GM18873 (cell line): Measurements from ENCODE around the gene ASB15.

ENCODE experiments used
- ATAC-seq: cut with Tn5 transposase; IDR thresholded peaks from one replicate; pipeline ENCODE4 v1.9.1; 2021; ENCODE audit warnings: mild to moderate bottlenecking, moderate library complexity, moderate number of reproducible peaks; ENCODE audit not compliant: unreplicated experiment, low FRiP score

Gene ASB15

GRCh38 chr7:123594813-123595241, 6.8 kb upstream of the ASB15 start:
- ATAC-seq, result no peak

- no peak for ATAC-seq
Observed at GRCh38 chr7:123598657-123599056, 3.0 kb upstream of the ASB15 start.

- no peak for ATAC-seq
Observed at GRCh38 chr7:123599766-123600165, 1.9 kb upstream of the ASB15 start.

GRCh38 chr7:123600876-123601275, 745 bp upstream of the ASB15 start:
- no peak for ATAC-seq

GRCh38 chr7:123602648-123603047, 1.0 kb downstream of the ASB15 start:
- ATAC-seq, result no peak

- no peak for ATAC-seq
Observed at GRCh38 chr7:123604739-123605138, 3.1 kb downstream of the ASB15 start.

- no peak for ATAC-seq
Observed at GRCh38 chr7:123607423-123607975, 5.9 kb downstream of the ASB15 start.

GRCh38 chr7:123608991-123609882, 7.6 kb downstream of the ASB15 start:
- no peak for ATAC-seq

GRCh38 chr7:123609883-123610239, 8.2 kb downstream of the ASB15 start:
- no peak for ATAC-seq

- no peak for ATAC-seq
Observed at GRCh38 chr7:123612024-123612423, 10.4 kb downstream of the ASB15 start.

- ATAC-seq, result no peak
Observed at GRCh38 chr7:123615344-123615743, 13.7 kb downstream of the ASB15 start.

- ATAC-seq, result no peak
Observed at GRCh38 chr7:123616223-123616622, 14.6 kb downstream of the ASB15 start.

- no peak for ATAC-seq
Observed at GRCh38 chr7:123621707-123622106, 20.1 kb downstream of the ASB15 start.

- no peak for ATAC-seq
Observed at GRCh38 chr7:123622660-123623386, 21.2 kb downstream of the ASB15 start.

GRCh38 chr7:123624527-123625183, 23.0 kb downstream of the ASB15 start:
- ATAC-seq, result peak; percentile 98

GRCh38 chr7:123625254-123625653, 23.6 kb downstream of the ASB15 start:
- ATAC-seq, result no peak

- no peak for ATAC-seq
Observed at GRCh38 chr7:123627851-123628250, 26.2 kb downstream of the ASB15 start.

- ATAC-seq, result no peak
Observed at GRCh38 chr7:123628829-123629228, 27.2 kb downstream of the ASB15 start.

- ATAC-seq, result no peak
Observed at GRCh38 chr7:123629281-123629680, 27.7 kb downstream of the ASB15 start.

GRCh38 chr7:123632808-123633207, 31.2 kb downstream of the ASB15 start:
- ATAC-seq, result no peak

GRCh38 chr7:123633553-123633952, 31.9 kb downstream of the ASB15 start:
- ATAC-seq, result no peak
